HG03097 (cell line): ENCODE data around the gene RALGPS1.

Source experiments
- ATAC-seq: cut with Tn5 transposase; IDR thresholded peaks from one replicate; pipeline ENCODE4 v1.9.1; 2021; ENCODE audit not compliant: unreplicated experiment, low FRiP score

The RALGPS1 gene

GRCh38 chr9:126952205-126952977, 37.8 kb downstream of the RALGPS1 start:
- no peak for ATAC-seq

DNA sequence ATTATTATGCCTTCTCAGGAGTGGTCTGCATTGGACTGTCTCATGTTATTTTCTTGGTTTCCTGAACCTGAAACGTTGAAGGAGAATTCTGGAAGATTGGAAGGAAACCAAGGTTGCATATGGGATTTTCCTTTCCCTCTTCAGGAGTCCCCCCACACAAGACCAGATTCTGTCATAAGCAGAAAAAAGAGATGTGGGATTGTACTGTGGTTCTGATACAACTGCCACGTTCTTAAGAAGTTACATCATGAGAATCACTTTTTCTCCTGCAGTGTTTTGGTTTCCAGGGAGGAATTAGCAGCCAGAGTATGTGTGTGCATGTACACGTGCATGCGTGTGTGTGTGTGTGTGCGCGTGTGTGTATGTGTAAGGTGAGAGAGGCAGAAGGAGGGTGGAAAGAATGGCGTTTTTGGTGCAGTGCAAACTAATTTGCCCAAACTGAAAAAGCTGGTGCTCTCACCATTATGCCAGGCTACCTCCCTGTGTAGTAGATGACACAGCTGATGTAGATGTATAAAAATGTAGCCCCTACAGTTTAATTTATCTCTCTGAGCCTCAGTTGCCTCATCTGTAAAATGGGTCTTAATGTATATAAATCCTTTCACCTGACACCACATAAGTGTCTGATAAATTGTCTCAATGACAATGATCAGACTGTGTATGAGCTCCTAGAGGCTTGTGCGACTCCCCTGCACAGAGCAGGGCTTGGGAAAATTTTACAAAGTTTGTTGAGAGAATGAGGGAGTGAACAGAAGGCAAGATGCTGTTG, 38.6 kb downstream of the RALGPS1 start:
- ATAC-seq, result no peak

- ATAC-seq, result no peak
These were observed 41.2 kb downstream of the RALGPS1 start for GRCh38 chr9:126955811-126956210.

DNA sequence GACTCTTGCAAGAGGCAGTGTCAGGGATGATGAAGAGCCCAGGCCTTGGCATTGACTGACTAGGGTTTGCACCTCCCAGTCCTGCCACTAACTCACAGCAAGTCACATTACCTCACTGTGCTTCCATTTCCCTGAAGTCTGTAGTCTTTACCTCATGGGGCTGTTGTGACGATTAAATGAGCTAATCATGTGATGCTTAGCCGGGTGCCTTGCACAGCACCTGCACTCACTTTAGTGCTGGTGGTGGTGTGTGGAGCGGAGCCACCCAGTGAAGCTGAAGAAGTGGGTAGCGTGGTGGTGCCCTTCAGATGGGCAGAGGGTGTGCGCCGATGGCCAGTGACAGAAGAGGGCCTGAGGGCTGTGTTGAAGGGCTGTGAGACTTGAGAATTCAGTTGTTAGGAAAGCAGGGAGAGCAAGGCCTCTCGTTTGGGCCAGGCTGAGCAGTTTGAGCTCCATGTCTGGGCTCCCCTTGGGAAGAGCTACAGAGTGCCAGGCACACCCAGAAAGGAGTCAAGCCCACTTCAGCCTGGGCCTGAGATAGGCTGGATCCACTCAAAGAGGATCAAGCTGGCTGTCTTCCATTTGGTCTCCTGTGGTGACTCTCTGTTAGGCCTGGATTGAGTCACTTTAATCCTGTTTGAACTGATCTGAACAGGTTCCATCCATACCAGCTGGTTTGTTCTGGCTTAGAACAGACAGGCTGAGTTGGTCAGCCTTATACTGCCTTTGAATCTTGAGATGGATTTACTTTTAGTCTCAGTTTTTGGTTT, 42.5 kb downstream of the RALGPS1 start:
- no peak for ATAC-seq

DNA sequence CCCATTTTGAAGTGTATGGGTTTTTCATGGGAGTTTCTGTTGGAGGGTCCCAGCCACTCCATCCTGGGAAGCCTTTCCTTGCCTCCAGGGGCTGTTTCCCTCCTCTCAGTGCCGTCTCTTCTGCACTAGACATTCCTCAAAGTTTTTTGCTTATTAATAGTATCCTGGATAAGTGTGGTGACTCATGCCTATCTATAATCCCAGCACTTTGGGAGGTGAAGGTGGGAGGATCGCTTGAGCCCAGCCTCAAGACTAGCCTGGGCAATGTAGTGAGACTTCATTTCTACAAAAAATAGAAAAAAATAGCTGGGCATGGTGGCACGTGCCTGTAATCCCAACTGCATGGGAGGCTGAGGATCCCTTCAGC, 43.1 kb downstream of the RALGPS1 start:
- no peak for ATAC-seq

- no peak for ATAC-seq
These were observed 44.8 kb downstream of the RALGPS1 start for GRCh38 chr9:126959336-126959735.

DNA sequence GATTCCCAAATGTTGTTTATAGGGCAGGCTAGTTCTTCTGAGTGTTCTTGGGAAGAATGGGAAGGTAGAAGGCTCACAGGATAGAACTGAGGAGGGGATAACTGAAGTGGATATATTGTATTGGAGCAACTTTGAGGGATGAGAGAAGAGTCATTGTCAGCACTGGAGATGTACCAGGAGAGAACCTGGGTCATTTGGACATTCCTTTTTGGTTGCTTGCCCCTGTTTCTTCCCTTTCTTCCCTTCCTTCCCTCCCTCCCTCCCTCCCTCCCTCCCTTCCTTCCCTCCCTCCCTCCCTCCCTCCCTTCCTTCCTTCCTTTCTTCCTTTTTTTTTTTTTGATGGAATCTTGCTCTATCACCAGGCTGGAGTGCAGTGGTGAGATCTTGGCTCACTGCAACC, 45.3 kb downstream of the RALGPS1 start:
- no peak for ATAC-seq

DNA sequence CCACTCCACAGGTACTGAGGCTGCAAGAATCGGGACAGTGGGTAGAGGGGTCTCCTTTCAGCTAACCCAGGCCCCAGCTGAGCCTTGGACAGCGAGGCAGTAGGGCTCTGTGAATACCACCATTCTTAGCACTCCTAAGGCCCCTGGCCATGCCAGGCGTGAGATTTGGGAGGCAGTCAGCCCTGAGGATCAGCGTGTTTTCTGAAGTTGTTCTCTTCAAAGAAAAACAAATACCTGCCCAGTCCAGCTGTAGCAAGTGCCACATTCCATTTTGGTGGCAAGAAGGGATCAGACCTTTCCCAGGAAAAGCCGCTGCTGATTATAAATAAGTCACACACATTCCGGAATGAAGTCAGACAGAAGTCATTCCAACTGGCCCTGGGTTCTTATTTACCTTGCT, 47.8 kb downstream of the RALGPS1 start:
- ATAC-seq, result no peak

DNA sequence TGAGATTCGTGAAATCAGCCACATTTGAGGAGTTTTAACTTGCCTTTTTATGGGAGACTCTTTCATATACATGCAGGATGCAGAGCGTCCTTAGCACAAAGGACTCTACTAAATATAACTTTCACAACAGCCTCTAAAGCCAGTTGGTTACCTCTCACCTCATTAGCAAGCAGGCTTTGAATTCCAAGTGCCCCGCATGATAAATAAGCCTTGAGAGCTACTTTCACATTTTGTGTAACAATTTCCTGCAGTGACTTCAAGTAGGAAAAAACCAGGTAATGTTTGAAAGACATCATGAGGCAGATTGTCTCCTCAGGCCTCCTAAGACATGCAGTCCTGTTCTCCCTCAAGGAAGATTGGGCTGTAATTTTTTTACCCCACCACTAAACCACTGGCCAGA, 50.5 kb downstream of the RALGPS1 start:
- no peak for ATAC-seq

GRCh38 chr9:126965541-126966428, 51.2 kb downstream of the RALGPS1 start:
- ATAC-seq, result no peak

- no peak for ATAC-seq
These were observed 56.7 kb downstream of the RALGPS1 start for GRCh38 chr9:126971261-126971660.

DNA sequence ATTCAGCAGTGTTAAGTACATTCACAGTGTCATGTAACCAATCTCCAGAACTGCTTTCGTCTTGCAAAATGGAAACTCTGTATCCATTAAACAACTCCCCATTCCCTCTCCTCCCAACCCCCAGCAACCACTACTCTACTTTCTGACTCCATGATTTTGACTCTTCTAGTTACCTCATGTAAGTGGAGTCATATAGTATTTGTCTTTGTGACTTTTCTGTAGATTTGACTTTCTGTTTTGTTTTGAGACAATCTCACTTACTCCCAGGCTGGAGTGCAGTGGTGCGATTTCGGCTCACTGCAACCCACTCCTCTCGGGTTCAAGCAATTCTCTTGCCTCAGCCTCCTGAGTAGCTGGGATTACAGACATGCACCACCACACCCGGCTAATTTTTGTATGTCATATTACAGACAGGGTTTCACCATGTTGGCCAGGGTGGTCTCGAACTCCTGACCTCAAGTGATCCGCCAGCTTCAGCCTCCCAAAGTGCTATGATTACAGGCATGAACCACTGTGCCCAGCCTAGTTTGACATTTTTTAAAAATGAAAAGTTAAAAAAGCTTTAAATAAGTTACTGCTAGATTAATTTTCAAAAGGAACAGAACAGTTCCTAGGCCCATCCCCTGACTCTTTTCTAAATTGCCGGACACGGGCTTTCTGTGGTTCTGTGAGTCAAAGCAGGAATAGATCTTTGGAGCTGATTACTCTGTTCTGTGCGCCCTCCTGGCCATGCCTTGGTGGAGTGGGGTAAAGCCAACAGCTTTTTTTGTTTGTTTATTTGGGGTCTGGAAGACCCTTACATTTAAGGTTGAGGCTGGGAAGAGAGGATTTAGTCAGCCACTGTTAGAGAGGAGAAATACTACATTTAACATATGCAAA, 59.3 kb downstream of the RALGPS1 start:
- ATAC-seq, result no peak

DNA sequence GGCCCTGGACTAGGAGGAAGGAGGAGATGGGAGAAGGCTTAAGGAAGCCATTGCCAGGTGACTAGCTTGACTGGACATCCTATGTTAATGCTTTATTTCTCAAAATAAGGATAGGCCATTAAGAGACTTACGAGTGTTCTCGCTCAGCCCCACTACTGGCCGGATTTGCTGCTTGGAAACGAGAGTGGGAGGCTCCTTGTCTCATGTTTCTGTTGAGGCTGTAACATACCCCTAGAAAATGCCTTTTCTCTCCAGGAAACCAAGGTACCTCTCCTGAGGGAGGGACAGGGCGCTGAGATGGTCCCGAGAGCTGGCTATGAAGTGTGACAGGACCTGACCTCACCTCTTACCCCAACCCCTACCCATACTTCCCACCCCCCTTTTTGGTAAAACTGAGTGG, 60.0 kb downstream of the RALGPS1 start:
- no peak for ATAC-seq

- no peak for ATAC-seq
These were observed 61.0 kb downstream of the RALGPS1 start for GRCh38 chr9:126975327-126976220.

DNA sequence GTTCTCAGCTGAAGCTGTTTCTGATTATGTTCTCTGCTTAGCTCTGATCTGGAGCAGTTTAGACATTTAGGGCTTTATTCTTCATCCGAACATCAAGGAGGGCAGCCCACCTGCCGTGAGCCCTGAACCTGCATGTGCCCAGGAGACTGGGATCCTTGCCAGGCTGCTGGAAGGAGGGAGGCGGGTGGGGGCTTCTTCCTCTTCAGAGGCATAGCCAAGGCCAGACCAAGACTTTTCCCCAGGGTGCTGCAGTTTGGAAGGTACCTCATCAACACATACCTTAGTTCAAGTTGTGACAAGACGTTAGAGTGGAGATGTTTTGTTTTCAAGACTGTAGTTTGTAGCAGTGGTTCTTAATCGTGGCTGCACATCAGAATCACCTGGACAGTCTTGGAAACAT, 64.9 kb downstream of the RALGPS1 start:
- ATAC-seq, result no peak

DNA sequence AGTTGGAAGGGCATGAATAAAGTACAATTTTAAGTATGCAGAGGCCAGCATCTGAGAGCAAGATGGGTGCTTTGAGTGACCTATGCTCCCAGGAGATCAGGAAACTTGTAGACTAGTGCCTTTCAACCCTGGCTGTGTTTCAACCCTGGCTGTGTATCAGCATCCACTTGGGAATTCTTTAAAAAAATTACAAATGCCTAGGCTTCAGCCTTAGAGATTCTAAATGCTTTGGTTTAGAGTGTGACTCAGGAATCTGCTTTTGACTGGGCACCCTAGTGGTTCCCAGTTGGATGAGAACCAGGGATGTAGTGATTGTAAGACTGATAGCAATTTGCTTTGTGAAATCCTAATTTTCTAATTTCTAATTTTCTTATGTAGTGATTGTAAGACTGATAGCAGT, 65.6 kb downstream of the RALGPS1 start:
- ATAC-seq, result no peak

- ATAC-seq, result no peak
These were observed 66.6 kb downstream of the RALGPS1 start for GRCh38 chr9:126981218-126981617.

DNA sequence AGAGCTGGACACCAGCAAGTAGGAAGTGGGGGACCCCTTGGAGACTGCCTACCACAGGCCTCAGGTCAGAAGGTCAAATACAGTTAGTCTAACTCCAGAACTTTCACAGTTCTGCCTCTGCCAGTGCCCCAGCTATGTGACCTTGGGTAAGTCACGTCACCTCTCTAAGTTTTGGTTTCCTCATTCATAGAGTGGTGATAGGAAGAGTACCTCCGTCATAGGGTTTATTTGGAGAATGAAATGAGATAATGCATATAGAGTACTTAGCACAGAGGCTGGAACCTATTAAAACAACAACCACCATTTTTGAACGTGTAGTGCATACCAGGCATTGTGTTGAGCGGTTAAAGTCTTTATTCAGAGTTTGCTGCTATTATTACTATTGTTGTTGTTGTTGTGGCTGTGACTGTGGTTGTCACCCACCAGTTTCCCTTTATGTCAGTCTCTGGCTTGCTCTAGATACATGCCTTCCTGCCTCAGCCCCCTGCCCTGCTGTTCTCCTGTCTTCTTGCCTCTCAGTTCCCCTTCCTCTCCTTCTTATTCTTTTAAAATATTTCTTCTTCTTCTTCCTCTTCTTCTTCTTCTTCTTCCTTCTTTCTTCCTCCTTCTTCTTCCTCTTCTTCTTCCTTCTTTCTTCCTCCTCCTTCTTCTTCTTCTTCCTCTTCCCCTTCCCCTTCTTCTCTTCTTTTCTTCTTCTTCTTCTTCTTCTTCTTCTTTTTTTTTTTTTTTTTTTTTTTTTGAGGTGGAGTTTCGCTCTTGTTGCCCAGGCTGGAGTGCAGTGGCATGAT, 67.8 kb downstream of the RALGPS1 start:
- ATAC-seq, result no peak
